SH-SY5Y (cell line): ENCODE measurements around the gene KCNAB1.
A peak's percentile ranks its signal among the peaks of the same experiment; 100 is the strongest.

Experiments used
- GATA2 ChIP-seq: IDR thresholded peaks from 2 replicates; pipeline ENCODE4 v1.6.1; 2011; ENCODE audit warnings: mild to moderate bottlenecking, low read depth, low read length
- GATA3 ChIP-seq: IDR thresholded peaks from 2 replicates; pipeline ENCODE4 v1.6.1; 2011; ENCODE audit warnings: low read depth, mild to moderate bottlenecking, low read length, moderate library complexity

DNA sequence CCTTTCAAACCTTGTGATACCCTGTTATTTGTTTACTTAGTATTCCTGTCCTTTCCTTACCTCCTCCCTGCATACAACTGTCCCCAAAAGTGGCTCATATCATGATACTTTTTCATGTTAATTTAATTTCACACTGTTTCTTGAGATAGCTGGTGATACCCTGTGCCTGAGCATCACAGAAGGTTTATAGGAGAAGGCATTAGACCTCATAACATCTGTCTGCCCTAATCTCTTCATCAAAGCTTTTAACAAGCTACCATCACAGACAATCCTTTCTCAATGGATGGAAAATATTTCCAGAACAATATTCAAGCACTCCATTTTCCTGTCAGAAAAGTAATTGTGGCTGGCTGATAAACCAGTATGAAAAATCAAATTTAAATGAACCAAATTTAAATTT lies 353.0 kb downstream of the KCNAB1 start:
- TF ChIP-seq GATA3, result peak; percentile 86
- peak; percentile 79 for TF ChIP-seq GATA2
